H9 (cell line): ENCODE data around the gene RAD18. TPM values are rescaled to one million over a fixed set of nuclear protein-coding genes. Genes with fewer than 3 reads are reported as not detected.

ENCODE experiments used
- DNase-seq: peaks from one replicate; pipeline ENCODE4 v3.0.0-alpha.2; 2017
- H2AFZ ChIP-seq: one replicate; pipeline ENCODE4 v1.6.1; 2013; ENCODE audit warnings: mild to moderate bottlenecking, low read length, control low read depth, moderate library complexity
- H2AK5ac ChIP-seq: 2 replicates; pipeline ENCODE4 v1.6.1; 2013; ENCODE audit warnings: low read length, control low read depth, mixed read lengths; ENCODE audit not compliant: insufficient read length
- H2BK120ac ChIP-seq: one replicate; pipeline ENCODE4 v1.6.1; 2013; ENCODE audit warnings: low read depth, mild to moderate bottlenecking, low read length, control low read depth, inconsistent platforms; ENCODE audit not compliant: poor library complexity, severe bottlenecking
- H2BK12ac ChIP-seq: 2 replicates; pipeline ENCODE4 v1.6.1; 2013; ENCODE audit warnings: low read length, control low read depth, mixed read lengths, low read depth; ENCODE audit not compliant: insufficient read length
- H2BK15ac ChIP-seq: 2 replicates; pipeline ENCODE4 v1.6.1; 2013; ENCODE audit warnings: low read depth, low read length, control low read depth
- H2BK20ac ChIP-seq: one replicate; pipeline ENCODE4 v1.6.1; 2013; ENCODE audit warnings: low read depth, mild to moderate bottlenecking, low read length, control low read depth, inconsistent platforms; ENCODE audit not compliant: poor library complexity, severe bottlenecking
- H2BK5ac ChIP-seq: 2 replicates; pipeline ENCODE4 v1.6.1; 2013; ENCODE audit warnings: low read length, control low read depth, mixed read lengths; ENCODE audit not compliant: insufficient read length
- H3K14ac ChIP-seq: 2 replicates; pipeline ENCODE4 v1.6.1; 2013; ENCODE audit warnings: low read length, control low read depth; ENCODE audit not compliant: insufficient read depth
- H3K18ac ChIP-seq: 2 replicates; pipeline ENCODE4 v1.6.1; 2013; ENCODE audit warnings: low read depth, mild to moderate bottlenecking, mixed read lengths, low read length, control low read depth; ENCODE audit not compliant: insufficient read length
- H3K23ac ChIP-seq: 2 replicates; pipeline ENCODE4 v1.6.1; 2013; ENCODE audit warnings: low read length, control low read depth, mixed read lengths, low read depth; ENCODE audit not compliant: insufficient read length
- H3K23me2 ChIP-seq: 2 replicates; pipeline ENCODE4 v1.6.1; 2013; ENCODE audit warnings: low read depth, mild to moderate bottlenecking, mixed read lengths, low read length, control low read depth; ENCODE audit not compliant: insufficient read length, poor library complexity, severe bottlenecking
- H3K27ac ChIP-seq: 2 replicates; pipeline ENCODE4 v1.5.1; 2013; ENCODE audit warnings: low read length, control low read depth, mixed read lengths, low read depth; ENCODE audit not compliant: insufficient read length
- H3K27me3 ChIP-seq: 2 replicates; pipeline ENCODE4 v1.6.1; 2013; ENCODE audit warnings: low read length, control low read depth, inconsistent platforms; ENCODE audit not compliant: insufficient read depth
- H3K4ac ChIP-seq: 2 replicates; pipeline ENCODE4 v1.6.1; 2013; ENCODE audit warnings: low read depth, mild to moderate bottlenecking, control low read depth, inconsistent platforms, low read length, moderate library complexity
- H3K4me1 ChIP-seq: 2 replicates; pipeline ENCODE4 v1.6.1; 2013; ENCODE audit warnings: low read length, control low read depth, inconsistent platforms; ENCODE audit not compliant: insufficient read depth
- H3K4me2 ChIP-seq: 2 replicates; pipeline ENCODE4 v1.6.1; 2013; ENCODE audit warnings: low read length, control low read depth, mixed read lengths; ENCODE audit not compliant: insufficient read length, insufficient read depth
- H3K56ac ChIP-seq: 2 replicates; pipeline ENCODE4 v1.6.1; 2013; ENCODE audit warnings: low read depth, mild to moderate bottlenecking, mixed read lengths, low read length, control low read depth; ENCODE audit not compliant: insufficient read length
- H3K79me1 ChIP-seq: 2 replicates; pipeline ENCODE4 v1.6.1; 2013; ENCODE audit warnings: low read depth, mild to moderate bottlenecking, moderate library complexity, low read length, control low read depth, inconsistent platforms; ENCODE audit not compliant: insufficient read depth, poor library complexity, severe bottlenecking
- H3K79me2 ChIP-seq: 2 replicates; pipeline ENCODE4 v1.6.1; 2013; ENCODE audit warnings: low read length, control low read depth, inconsistent platforms; ENCODE audit not compliant: insufficient read depth
- H3K9ac ChIP-seq: 2 replicates; pipeline ENCODE4 v1.6.1; 2013; ENCODE audit warnings: low read length, control low read depth, mixed read lengths; ENCODE audit not compliant: insufficient read length; ENCODE audit errors: extremely low read depth
- H3K9me3 ChIP-seq: one replicate; pipeline ENCODE4 v1.6.1; 2013; ENCODE audit warnings: low read depth, low read length, inconsistent platforms; ENCODE audit not compliant: control insufficient read depth
- H3T11ph ChIP-seq: one replicate; pipeline ENCODE4 v1.6.1; 2013; ENCODE audit warnings: mild to moderate bottlenecking, low read length, control low read depth, inconsistent platforms
- H4K20me1 ChIP-seq: one replicate; pipeline ENCODE4 v1.6.1; 2013; ENCODE audit not compliant: control insufficient read depth, insufficient read length, insufficient read depth
- H4K5ac ChIP-seq: 2 replicates; pipeline ENCODE4 v1.6.1; 2013; ENCODE audit warnings: low read depth, mild to moderate bottlenecking, mixed read lengths, low read length, control low read depth; ENCODE audit not compliant: insufficient read length
- H4K8ac ChIP-seq: replicated peaks from 2 replicates; pipeline ENCODE4 v1.6.1; 2013; ENCODE audit warnings: low read length, control low read depth, mixed read lengths, low read depth; ENCODE audit not compliant: insufficient read length
- H4K91ac ChIP-seq: 2 replicates; pipeline ENCODE4 v1.6.1; 2013; ENCODE audit warnings: low read depth, mild to moderate bottlenecking, moderate library complexity, mixed read lengths, low read length, control low read depth; ENCODE audit not compliant: insufficient read length
- H3K27ac Mint-ChIP-seq, 3 experiments: 2 replicates in 2 of 3; 3 replicates in 1 of 3; pipeline ENCODE4 v1.8.0; 2020 to 2021; ENCODE audit warnings: mixed read lengths in 3 of 3, mild to moderate bottlenecking in 1 of 3, moderate library complexity in 1 of 3
- H3K27me3 Mint-ChIP-seq: 2 replicates; pipeline ENCODE4 v1.8.0; 2021; ENCODE audit warnings: low read depth, mild to moderate bottlenecking, moderate library complexity, mixed read lengths
- H3K36me3 Mint-ChIP-seq, 3 experiments: 2 replicates in 2 of 3; 3 replicates in 1 of 3; pipeline ENCODE4 v1.8.0; 2020 to 2021; ENCODE audit warnings: low read depth in 3 of 3, mixed read lengths in 3 of 3; ENCODE audit not compliant: insufficient read depth in 1 of 3
- H3K4me1 Mint-ChIP-seq, 2 experiments: 2 replicates each; pipeline ENCODE4 v1.8.0; 2020; ENCODE audit warnings: mixed read lengths in 2 of 2
- H3K4me3 Mint-ChIP-seq, 2 experiments: 2 replicates in 1 of 2; 3 replicates in 1 of 2; pipeline ENCODE4 v1.8.0; 2020 to 2021; ENCODE audit warnings: mild to moderate bottlenecking in 2 of 2, mixed read lengths in 2 of 2, moderate library complexity in 1 of 2
- H3K9me3 Mint-ChIP-seq, 2 experiments: 2 replicates in 1 of 2; 3 replicates in 1 of 2; pipeline ENCODE4 v1.8.0; 2020; ENCODE audit warnings: mild to moderate bottlenecking in 2 of 2, mixed read lengths in 2 of 2, moderate library complexity in 1 of 2
- WGBS: extraction: QIAGEN DNeasy Blood & Tissue Kit; methylation state at CpG from one replicate; pipeline ENCODE4 v1.1.7; 2013; ENCODE audit warnings: missing lambda C conversion rate, low lambda C conversion rate, mixed read lengths; ENCODE audit not compliant: insufficient read length; ENCODE audit errors: extremely low coverage; 5-methylcytosine and 5-hydroxymethylcytosine counted together
- total RNA-seq: library from RNA; stranded (reverse); gene quantifications from 2 replicates; pipeline ENCODE4 v1.2.1, GENCODE V29; 2021
- TF ChIP-seq, protein P1 (sequence below): fragments of 200-600 bp; sonication (generic); conservative IDR thresholded peaks from 3 replicates; pipeline ENCODE4 v1.8.0; 2021; ENCODE audit warnings: antibody characterized with exemption, mild to moderate bottlenecking

Gene RAD18
- total RNA-seq, 1 experiment from 2014 or later: 27.8 TPM

DNA sequence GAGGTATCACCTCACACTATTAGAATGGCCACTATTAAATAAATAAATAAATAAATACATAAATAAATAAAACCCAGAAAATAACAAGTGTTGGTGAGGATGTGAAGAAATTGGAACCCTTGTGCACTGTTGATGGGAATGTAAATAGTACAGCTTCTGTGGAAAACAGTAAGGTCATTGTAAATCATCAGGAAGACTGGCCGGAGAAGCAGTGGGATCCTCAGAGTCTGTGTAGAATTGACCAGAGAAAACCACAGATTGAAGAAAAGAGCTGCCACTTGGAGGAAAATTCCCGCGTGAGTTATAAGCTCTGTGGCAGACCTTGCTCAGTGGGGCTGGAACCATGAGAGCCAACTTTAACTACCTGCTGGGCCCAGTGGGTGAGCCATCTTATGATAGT lies 92.0 kb downstream of the RAD18 start:
- no peak overlapping the region for H2AK5ac ChIP-seq
- H3K4me1 Mint-ChIP-seq: peaks cover 13 to 22% of the 10 kb centered on the region in 2 experiments
- no peak overlapping the region for H2BK15ac ChIP-seq
- H2BK5ac ChIP-seq: no peak overlapping the region
- no peak overlapping the region for H3K27ac ChIP-seq
- H3K79me2 ChIP-seq: no peaks in the 10 kb centered on the region
- H4K91ac ChIP-seq: no peak overlapping the region
- no peak overlapping the region for H2AFZ ChIP-seq
- H3K18ac ChIP-seq: no peak overlapping the region
- H3K27ac Mint-ChIP-seq: no peak overlapping the region; a peak in 1 of 7 replicates
- H3K79me1 ChIP-seq: no peaks in the 10 kb centered on the region
- no peak overlapping the region for H3K4ac ChIP-seq
- H2BK120ac ChIP-seq: no peak overlapping the region
- H3K23ac ChIP-seq: no peak overlapping the region
- WGBS: no CpG with 5 or more reads among the region's 3 CpGs
- no peak overlapping the region for H2BK12ac ChIP-seq
- no peak overlapping the region for H3K4me2 ChIP-seq
- H3K9me3 Mint-ChIP-seq: no peaks in the 10 kb centered on the region
- H3K36me3 Mint-ChIP-seq: peaks cover 0 to 4% (median 2%) of the 10 kb centered on the region in 3 experiments; a peak in 2 of 7 replicates
- no peak overlapping the region for H3K56ac ChIP-seq
- no peak overlapping the region for H3T11ph ChIP-seq
- no peak overlapping the region for H3K4me3 Mint-ChIP-seq
- no peak overlapping the region for H4K8ac ChIP-seq
- no peaks in the 10 kb centered on the region; the same call in 1 of the 2 replicates for H3K27me3 Mint-ChIP-seq
- no peaks in the 10 kb centered on the region for H3K23me2 ChIP-seq
- no peak overlapping the region for H3K14ac ChIP-seq
- TF ChIP-seq, protein P1, sequence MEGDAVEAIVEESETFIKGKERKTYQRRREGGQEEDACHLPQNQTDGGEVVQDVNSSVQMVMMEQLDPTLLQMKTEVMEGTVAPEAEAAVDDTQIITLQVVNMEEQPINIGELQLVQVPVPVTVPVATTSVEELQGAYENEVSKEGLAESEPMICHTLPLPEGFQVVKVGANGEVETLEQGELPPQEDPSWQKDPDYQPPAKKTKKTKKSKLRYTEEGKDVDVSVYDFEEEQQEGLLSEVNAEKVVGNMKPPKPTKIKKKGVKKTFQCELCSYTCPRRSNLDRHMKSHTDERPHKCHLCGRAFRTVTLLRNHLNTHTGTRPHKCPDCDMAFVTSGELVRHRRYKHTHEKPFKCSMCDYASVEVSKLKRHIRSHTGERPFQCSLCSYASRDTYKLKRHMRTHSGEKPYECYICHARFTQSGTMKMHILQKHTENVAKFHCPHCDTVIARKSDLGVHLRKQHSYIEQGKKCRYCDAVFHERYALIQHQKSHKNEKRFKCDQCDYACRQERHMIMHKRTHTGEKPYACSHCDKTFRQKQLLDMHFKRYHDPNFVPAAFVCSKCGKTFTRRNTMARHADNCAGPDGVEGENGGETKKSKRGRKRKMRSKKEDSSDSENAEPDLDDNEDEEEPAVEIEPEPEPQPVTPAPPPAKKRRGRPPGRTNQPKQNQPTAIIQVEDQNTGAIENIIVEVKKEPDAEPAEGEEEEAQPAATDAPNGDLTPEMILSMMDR: no peak
- no peaks in the 10 kb centered on the region for H3K9me3 ChIP-seq
- no peak overlapping the region for H3K9ac ChIP-seq
- H2BK20ac ChIP-seq: no peak overlapping the region
- H3K27me3 ChIP-seq: no peaks in the 10 kb centered on the region
- H4K20me1 ChIP-seq: no peaks in the 10 kb centered on the region
- peaks cover 4% of the 10 kb centered on the region for H3K4me1 ChIP-seq
- H4K5ac ChIP-seq: no peak overlapping the region
- DNase-seq: no peak
